Neuron (in vitro differentiated cells): ENCODE results near the gene SELENON.
A peak's percentile ranks its signal among the peaks of the same experiment; 100 is the strongest.

ENCODE experiments used
- H2AFZ ChIP-seq: one replicate; pipeline ENCODE4 v1.6.1; 2013; ENCODE audit warnings: low read depth, mild to moderate bottlenecking, inconsistent platforms, low read length, moderate library complexity
- H3K27me3 ChIP-seq: one replicate; pipeline ENCODE4 v1.6.1; 2013; ENCODE audit warnings: low read length; ENCODE audit not compliant: insufficient read depth
- H3K36me3 ChIP-seq: one replicate; pipeline ENCODE4 v1.6.1; 2013; ENCODE audit warnings: low read length; ENCODE audit not compliant: insufficient read depth
- H3K4me1 ChIP-seq: one replicate; pipeline ENCODE4 v1.6.1; 2013; ENCODE audit warnings: low read length; ENCODE audit not compliant: insufficient read depth
- H3K4me3 ChIP-seq: 2 replicates; pipeline ENCODE4 v1.5.1; 2013; ENCODE audit warnings: mild to moderate bottlenecking, low read length, moderate library complexity
- H3K9me3 ChIP-seq: one replicate; pipeline ENCODE4 v1.6.1; 2013; ENCODE audit warnings: low read length

The SELENON gene

DNA sequence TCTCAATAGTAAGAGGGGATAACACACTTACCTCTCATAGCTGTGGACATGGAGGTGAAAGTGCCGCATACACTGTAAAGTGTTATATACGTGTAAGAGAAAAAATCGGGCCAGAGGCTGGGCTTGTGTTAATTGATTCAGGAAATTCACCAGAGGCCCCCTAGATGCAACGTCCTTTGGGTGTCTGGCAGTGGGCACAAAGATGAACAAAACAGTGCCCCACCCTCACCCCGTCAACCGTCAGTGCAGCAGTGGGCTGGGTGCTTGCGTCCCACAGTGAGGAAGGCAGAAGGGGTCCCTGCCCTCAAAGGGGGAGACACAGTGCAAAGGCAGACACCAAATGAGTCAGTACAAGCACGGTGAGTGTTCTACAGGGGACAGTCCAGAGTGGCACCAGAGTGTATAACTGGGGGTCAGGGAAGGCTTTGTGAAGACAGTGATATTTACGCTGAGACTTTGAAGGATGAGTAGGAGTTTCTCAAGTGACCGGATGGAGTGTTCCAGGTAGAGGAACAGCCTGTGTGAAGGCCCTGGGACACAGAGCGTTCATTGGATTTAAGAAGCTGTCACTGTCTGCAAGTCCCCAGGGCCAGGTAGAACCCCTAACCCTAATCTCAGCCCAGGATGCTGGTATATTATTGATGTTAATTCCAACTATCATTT is 13.2 kb downstream of the SELENON start:
- Histone ChIP-seq H3K36me3 (peaks cover 52% of the 10 kb centered on the region), H2AFZ (no peak overlapping the region), H3K4me1 (no peaks in the 10 kb centered on the region), H3K4me3 (no peak overlapping the region), H3K9me3 (no peaks in the 10 kb centered on the region), H3K27me3 (no peaks in the 10 kb centered on the region)

DNA sequence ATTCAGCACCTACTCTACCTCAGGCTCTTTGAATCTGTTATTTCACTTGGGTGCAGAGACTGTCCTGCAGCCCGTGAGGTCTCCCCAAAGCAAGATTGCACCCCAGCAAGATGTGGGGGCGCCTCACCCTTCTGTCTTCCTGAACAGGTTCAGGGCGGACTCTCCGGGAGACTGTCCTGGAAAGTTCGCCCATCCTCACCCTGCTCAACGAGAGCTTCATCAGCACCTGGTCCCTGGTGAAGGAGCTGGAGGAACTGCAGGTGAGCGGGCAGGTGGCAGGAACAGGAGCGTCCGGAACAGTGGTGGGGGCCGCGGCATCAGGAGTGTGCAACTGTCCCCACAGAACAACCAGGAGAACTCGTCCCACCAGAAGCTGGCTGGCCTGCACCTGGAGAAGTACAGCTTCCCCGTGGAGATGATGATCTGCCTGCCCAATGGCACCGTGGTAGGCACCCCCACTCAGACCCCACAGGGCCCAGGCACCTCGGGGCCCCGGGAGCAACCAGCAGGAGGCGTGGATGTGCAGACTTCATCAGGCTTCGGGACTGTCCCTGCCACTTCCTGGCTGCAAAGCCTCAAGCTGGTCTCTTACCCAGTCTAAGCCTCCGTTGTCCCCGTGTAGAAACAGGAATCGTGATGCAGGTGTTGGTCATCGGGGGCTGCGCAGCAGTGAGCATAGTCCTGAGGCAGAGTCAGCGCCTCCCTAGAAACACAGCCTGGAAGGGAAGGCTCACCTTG is 13.9 kb downstream of the SELENON start:
- H3K36me3 ChIP-seq: peaks cover 47% of the 10 kb centered on the region
- no peaks in the 10 kb centered on the region for H3K27me3 ChIP-seq

DNA sequence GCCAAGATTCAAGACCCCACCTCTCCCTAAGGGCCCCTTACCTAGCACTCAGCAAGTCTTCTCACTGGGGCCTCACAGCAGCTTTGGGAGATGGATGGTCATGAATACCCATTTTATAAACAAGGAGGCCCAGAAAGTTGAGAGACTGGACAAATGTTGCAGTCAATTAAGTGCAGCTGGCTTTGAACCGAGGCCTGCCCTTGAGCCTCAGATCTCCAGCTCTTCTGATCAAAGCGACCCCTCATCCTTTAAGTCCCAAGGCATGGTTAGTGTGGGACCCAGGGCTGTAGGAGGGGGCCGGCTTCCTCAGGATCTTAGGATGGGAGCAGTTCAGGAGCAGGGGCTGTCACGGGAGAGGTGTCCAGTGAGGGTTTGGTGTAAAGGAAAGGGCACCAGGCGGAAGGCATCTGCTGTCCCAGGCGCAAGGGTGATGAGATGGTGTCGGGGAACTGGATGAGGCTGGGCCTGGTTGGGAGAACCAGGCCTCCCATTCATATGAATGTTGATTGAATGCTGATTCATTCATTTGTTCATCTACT is 14.6 kb downstream of the SELENON start:
- no peaks in the 10 kb centered on the region for H3K9me3 ChIP-seq
- H3K27me3 ChIP-seq: no peaks in the 10 kb centered on the region
- H3K4me3 ChIP-seq: no peak overlapping the region
- H2AFZ ChIP-seq: no peak overlapping the region
- H3K4me1 ChIP-seq: peaks cover 11% of the 10 kb centered on the region
- H3K36me3 ChIP-seq: peaks cover 40% of the 10 kb centered on the region

More for the DNA sequence above, 13.9 kb downstream of the SELENON start:
- peaks cover 6% of the 10 kb centered on the region for H3K4me1 ChIP-seq
- no peaks in the 10 kb centered on the region for H3K9me3 ChIP-seq
- H2AFZ ChIP-seq: no peak overlapping the region
- H3K4me3 ChIP-seq: no peak overlapping the region

DNA sequence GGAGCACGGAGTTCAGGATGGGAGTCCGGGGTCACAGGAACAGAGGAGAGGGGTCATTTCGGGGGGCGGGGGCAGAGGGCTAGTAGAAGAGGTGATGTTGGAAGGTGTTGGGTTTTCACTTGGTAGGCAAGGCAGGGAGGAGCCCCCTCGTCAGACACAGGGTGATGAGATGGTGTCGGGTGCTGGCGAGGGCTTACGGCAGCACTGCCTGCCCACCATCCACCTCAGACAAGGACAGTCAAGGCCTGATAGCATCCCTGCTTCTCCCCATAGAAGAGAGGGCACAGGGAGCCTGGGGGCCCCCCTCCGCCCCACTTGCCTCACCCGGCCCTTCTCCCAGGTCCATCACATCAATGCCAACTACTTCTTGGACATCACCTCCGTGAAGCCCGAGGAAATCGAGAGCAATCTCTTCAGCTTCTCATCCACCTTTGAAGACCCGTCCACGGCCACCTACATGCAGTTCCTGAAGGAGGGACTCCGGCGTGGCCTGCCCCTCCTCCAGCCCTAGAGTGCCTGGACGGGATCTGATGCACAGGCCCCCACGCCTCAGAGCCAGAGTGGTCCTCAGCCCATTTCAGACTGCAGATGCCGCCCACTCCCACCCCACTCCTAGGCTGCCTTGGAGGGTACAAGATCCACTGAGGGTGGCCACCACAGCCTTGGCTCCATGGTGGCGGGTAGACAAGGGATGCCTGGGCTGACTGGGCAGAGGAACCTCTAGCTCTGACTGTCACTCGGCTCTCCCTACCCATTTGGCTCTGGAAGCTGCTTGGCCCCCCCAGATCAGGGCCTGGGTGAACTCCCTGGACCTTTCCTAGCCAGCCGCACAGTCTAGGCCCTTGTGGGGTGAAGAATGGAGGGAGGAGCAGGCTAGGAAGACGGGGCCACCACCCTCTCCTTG is 15.5 kb downstream of the SELENON start:
- Histone ChIP-seq H3K4me1 (peaks cover 11% of the 10 kb centered on the region), H3K9me3 (no peaks in the 10 kb centered on the region), H3K27me3 (no peaks in the 10 kb centered on the region), H3K4me3 (no peak overlapping the region), H3K36me3 (peaks cover 35% of the 10 kb centered on the region), H2AFZ (no peak overlapping the region)

DNA sequence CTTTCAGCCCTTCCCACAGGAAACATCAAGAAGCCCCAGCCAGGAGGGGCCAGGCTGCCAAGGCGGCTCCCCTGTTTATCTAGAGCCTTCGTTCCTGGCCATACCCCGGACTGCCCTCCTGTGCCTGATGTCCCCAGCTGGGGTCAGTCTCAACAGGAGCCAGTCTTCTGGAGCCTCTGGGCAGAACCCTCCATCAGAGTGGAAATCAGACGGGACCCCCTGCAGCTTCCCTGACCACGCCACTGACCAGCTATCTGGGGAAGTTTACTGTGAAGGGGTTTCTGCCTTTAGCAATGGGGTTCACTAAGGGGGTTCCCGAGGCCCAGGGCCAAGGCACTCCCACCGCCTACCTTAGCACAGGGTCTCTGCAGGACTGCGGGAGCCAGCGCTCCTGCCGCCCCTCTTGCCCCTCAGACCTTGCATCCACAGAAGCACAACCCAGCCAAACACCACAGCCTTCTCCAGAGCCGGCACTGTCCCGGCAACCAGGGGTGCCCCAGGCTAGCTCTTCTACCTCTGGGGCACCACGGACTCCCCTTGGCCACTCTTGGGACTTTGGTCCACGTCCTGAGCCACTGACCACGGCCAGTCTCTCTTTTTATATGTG is 16.2 kb downstream of the SELENON start:
- Histone ChIP-seq H3K4me3 (no peak overlapping the region), H2AFZ (no peak overlapping the region), H3K4me1 (peaks cover 18% of the 10 kb centered on the region), H3K27me3 (no peaks in the 10 kb centered on the region), H3K36me3 (peaks cover 35% of the 10 kb centered on the region), H3K9me3 (no peaks in the 10 kb centered on the region)

DNA sequence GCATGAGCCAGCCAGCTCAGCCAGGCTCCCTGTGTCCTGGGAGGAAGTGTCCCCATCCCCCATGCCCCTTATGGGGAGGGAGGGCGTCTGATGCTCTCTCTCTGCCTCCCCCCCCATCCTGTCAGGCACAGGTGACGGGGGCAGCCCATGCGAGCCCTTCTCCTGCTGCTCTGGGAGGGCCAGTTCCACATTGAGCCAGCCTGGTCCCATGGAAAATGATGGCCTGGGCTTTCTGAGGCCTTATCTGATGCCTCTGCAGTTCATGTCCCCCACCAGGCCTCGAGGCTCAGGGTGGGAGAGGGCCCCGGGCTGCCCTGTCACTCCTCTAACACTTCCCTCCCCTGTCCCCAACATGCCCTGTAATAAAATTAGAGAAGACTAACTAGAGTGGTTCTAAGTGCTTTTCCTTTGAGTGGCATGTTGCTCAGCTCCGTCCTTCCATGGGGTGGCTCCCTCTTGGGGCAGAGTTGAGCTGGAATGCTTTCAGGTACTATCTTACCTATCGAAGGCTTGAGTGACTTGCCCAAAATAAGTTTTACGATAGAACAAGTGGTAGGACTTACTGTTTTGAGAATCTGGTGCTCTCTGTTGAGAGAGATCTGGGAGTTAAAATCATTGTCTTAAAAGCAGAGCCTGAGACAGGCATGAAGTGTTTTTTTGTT is 18.0 kb downstream of the SELENON start:
- Histone ChIP-seq H3K4me1 (peaks cover 25% of the 10 kb centered on the region), H3K9me3 (no peaks in the 10 kb centered on the region), H2AFZ (no peak overlapping the region), H3K27me3 (no peaks in the 10 kb centered on the region), H3K4me3 (no peak overlapping the region), H3K36me3 (peaks cover 32% of the 10 kb centered on the region)

DNA sequence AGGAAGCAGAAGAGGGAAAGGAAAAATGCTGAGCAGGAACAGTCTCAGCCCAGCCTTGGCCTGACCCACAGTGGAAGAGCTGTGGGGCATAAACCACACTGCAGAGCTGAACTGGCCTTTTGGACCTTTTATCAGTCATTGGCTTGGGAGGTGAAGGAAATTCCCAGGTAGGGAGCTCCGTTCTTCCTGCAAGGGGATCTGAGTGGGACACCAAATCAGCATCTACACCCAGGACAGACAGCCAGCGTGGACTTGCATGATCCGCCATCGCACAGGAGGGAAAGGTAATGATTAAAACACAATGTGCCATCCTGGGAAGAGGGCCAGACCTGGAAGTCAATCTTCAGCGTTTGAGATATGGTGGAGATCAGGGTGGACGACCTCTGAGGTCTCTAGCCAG is 18.6 kb downstream of the SELENON start:
- Histone ChIP-seq H3K36me3 (peaks cover 27% of the 10 kb centered on the region), H3K9me3 (no peaks in the 10 kb centered on the region), H2AFZ (no peak overlapping the region), H3K27me3 (no peaks in the 10 kb centered on the region), H3K4me1 (peaks cover 25% of the 10 kb centered on the region), H3K4me3 (peak overlapping the region; percentile 69)

DNA sequence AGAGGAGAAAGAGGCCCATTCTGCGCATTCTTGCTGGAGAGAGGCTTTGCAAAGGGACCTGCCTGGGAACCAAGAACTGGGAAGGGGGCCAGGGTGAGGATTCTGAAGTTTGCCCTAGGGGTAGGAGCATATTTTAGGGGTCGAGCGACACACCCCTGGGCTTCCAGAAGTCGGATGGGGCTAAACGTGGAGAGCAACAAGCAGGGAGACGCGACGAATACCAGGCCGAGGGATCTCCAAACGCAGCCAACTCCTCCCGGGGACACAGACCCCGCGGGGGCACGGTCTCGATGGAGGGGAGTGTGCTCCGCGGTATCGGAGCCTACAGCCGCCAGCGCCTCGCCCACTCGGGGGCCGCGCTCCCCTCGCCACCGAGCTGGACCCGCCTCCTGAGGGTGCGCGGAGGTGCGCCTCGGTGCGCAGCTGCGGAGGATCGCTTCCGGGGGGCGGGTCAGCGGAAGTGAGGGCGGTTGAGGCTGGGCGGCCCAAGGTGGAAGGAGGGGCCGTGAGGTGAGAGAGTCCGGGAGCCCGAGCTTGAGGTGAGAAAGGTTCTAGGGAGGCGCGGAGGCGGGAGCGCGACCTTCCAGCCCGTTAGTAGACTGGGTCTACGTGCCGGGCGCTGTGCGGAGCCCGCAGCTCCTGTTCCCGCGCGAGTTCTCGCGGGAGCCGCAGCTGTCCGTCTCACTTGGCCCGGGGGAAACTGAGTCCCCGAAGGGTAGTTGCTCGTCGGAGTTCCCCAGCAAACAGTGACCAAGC is 19.7 kb downstream of the SELENON start, which contains the start of gene MTFR1L:
Gene MTFR1L, plus strand, starts transcription at position 464 of the 756 bp plus-strand sequence. CDS start 3,151 bp downstream, outside the sequence.
- H3K9me3 ChIP-seq: no peaks in the 10 kb centered on the region
- H3K36me3 ChIP-seq: peaks cover 16% of the 10 kb centered on the region
- no peaks in the 10 kb centered on the region for H3K27me3 ChIP-seq
- peaks cover 25% of the 10 kb centered on the region for H3K4me1 ChIP-seq
- peak within 1 kb of the TSS; percentile 65 for H2AFZ ChIP-seq
- H3K4me3 ChIP-seq: peak within 1 kb of the TSS; percentile 69

DNA sequence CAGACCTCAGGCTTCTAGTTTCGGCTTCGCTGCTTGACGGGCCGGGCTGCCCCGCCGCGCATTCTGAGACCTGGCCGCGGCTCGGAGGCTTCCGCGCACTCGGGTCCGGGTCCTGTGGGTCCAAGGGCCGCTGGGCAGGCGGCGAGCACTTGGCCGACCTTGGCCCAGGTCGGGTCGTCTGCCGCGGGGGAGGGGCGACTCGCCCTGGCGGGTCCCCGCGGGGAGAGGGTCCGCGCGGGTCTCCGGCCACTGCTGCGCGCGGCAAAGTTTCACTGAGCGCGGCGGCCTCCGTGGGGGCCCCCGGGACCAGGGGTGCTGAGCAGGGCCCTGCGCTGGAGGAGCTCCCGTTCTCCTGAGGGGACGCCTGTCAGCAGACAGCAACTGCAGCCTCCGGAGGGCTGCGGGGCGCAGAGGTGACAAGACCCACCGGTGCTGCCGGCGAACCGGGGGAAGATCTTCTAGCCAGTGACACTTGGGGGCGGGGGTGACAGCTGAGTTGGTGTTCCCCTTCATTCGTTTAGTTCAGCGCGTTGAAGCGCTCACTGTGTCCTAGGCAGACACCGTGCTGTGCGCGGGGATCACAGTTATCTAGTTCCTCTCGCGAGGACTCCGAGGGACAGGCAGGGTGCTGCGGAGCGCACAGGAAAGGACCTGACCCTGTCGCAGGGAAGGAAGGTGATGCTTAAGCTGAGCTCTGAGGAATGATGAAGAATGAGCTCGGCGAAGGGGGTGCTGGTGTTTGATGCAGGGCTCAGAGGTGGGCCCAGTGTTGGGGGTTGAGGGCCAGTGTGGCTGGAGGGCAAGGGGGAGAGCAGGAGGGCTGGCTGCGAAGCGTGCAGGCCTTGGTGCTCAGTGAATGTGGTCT is 20.5 kb downstream of the SELENON start:
- no peaks in the 10 kb centered on the region for H3K27me3 ChIP-seq
- H3K9me3 ChIP-seq: no peaks in the 10 kb centered on the region
- peak overlapping the region; percentile 65 for H2AFZ ChIP-seq
- peaks cover 25% of the 10 kb centered on the region for H3K4me1 ChIP-seq
- peaks cover 9% of the 10 kb centered on the region for H3K36me3 ChIP-seq
- peak overlapping the region; percentile 69 for H3K4me3 ChIP-seq

DNA sequence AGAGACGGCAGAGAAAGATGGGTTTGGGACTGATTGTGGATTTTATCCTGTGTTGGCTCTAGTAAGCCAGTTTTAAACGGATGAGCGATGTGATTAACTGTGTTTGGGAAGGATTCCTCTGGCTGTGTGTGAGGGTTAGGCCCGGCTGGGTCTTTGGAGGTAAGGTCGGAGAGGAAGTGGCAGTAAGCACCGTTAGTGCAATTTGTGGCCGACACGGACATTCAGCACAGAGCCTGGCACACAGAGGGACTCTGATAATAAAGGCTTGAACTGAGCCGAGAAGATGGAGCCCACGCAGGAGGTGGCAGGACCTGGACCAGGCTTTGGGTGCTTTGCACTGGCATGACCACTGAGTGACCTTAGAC is 21.1 kb downstream of the SELENON start:
- Histone ChIP-seq H3K4me3 (peak overlapping the region; percentile 69), H3K36me3 (peaks cover 9% of the 10 kb centered on the region), H2AFZ (peak overlapping the region; percentile 65), H3K4me1 (peaks cover 25% of the 10 kb centered on the region), H3K27me3 (no peaks in the 10 kb centered on the region), H3K9me3 (no peaks in the 10 kb centered on the region)

DNA sequence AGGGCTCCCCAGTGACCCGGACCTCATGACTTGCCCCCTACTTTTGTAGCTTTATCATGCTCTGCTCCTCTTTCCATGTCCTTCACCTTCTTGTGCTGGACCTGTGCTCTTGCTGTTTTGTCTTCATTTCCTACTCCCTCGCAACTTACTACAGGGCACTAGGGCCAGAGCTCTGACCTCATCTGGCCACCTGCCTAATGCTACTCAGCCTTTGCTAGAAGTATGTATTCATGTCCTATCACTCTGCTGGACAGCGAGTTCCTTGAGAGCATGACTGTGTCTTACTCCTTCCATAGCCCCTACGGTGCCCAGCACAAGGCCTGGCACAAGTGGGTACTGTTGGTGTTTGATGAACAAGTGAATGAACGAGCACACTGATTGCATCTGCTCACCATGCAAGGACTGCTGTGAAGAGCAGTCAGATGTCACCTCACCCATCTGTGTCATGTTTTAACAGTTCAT is 21.7 kb downstream of the SELENON start:
- Histone ChIP-seq H2AFZ (no peak overlapping the region), H3K4me3 (no peak overlapping the region), H3K4me1 (peaks cover 25% of the 10 kb centered on the region), H3K27me3 (no peaks in the 10 kb centered on the region), H3K36me3 (peaks cover 11% of the 10 kb centered on the region), H3K9me3 (no peaks in the 10 kb centered on the region)
